Esophagus muscularis mucosa (tissue), 4 donors: Measurements from ENCODE around the gene BAZ2B. TPM values are rescaled to one million over a fixed set of nuclear protein-coding genes. Genes with fewer than 3 reads are reported as not detected.

Experiments used
- DNase-seq: peaks from one replicate; pipeline ENCODE4 v3.0.0-alpha.2; 2017; ENCODE audit errors: extremely low spot score
- H3K27ac ChIP-seq, 4 donors: fragments of 200-600 bp; sonication (generic); replicated peaks in 1 of 4; 1 replicate in 3 of 4; 2 replicates in 1 of 4; pipeline ENCODE4 v1.5.1; 2016 to 2019; ENCODE audit warnings: mild to moderate bottlenecking in 1 of 4
- H3K27me3 ChIP-seq, 4 donors: fragments of 200-600 bp; sonication (generic); one replicate each; pipeline versions ENCODE4 v1.5.1 to v1.6.0; 2016 to 2019
- H3K36me3 ChIP-seq, 4 donors: fragments of 200-600 bp; sonication (generic); one replicate each; pipeline ENCODE4 v1.5.1; 2016 to 2019
- H3K4me1 ChIP-seq, 4 donors: fragments of 200-600 bp; sonication (generic); one replicate each; pipeline ENCODE4 v1.5.1; 2016 to 2019
- H3K4me3 ChIP-seq, 4 donors: fragments of 200-600 bp; sonication (generic); 1 replicate in 2 of 4; 2 replicates in 2 of 4; pipeline ENCODE4 v1.5.1; 2016 to 2019; ENCODE audit warnings: mild to moderate bottlenecking in 4 of 4, moderate library complexity in 1 of 4
- H3K9me3 ChIP-seq, 4 donors: fragments of 200-600 bp; sonication (generic); 1 replicate in 3 of 4; 2 replicates in 1 of 4; pipeline ENCODE4 v1.5.1; 2016 to 2019
- EP300 ChIP-seq: sonication (generic); formaldehyde crosslinking; IDR thresholded peaks from one replicate; pipeline ENCODE4 v1.6.1; 2017; ENCODE audit warnings: antibody characterized with exemption
- POLR2A ChIP-seq: fragments of 450-650 bp; IDR thresholded peaks from one replicate; pipeline ENCODE4 v1.6.1; 2017; ENCODE audit warnings: antibody characterized with exemption, moderate library complexity, mild to moderate bottlenecking, low read depth
- POLR2AphosphoS5 ChIP-seq, 2 donors: sonication (generic); formaldehyde crosslinking; IDR thresholded peaks; one replicate each; pipeline ENCODE4 v1.6.1; 2017; ENCODE audit warnings: antibody characterized with exemption in 2 of 2
- WGBS: methylation state at CpG from one replicate; pipeline ENCODE4 v1.1.5; 2018; 5-methylcytosine and 5-hydroxymethylcytosine counted together
- intact Hi-C: fragments of 100-400 bp; cut with DNase I; formaldehyde crosslinking; loops from one replicate; pipeline ENCODE4 v1.15.1; 2023
- total RNA-seq, 4 donors: library from RNA; depleted of rRNA; stranded (reverse); fragments of >200 nt; gene quantifications; one replicate each; pipeline versions ENCODE4 v1.1.0 to v1.2.1, GENCODE V29; 2016
- TF ChIP-seq, protein P1 (sequence below), 3 experiments: fragments of 200-600 bp in 2 of 3; fragments of 450-650 bp in 1 of 3; sonication (generic) in 2 of 3; IDR thresholded peaks; one replicate each; pipeline ENCODE4 v1.5.1; 2017 to 2019; ENCODE audit warnings: antibody characterized with exemption in 3 of 3, mild to moderate bottlenecking in 2 of 3, moderate library complexity in 1 of 3

Gene BAZ2B
- total RNA-seq, 4 donors from 2014 or later: 76.3 to 97.2 (median 91.0) TPM

DNA sequence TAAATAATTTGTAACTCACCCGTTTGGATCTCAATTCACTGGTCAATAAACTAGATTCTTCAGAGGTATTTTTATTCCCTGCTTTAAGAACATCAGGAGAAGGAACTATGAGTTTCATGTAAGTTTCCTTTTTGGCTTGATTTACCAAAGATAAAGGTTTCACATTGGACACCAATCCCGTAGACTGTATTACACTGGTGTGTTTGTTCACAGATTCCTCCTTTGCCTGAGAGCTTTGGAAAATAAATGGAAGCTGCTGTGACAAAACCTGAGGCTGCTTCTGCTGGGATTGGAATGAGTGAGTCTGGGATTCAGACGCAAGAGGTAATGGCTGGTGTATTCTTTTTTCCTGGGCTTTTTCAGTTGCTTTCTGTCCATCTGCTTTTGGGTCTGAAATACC, 178.1 kb downstream of the BAZ2B start:
- intact Hi-C loops: no loop called here
- TF ChIP-seq, protein P1, sequence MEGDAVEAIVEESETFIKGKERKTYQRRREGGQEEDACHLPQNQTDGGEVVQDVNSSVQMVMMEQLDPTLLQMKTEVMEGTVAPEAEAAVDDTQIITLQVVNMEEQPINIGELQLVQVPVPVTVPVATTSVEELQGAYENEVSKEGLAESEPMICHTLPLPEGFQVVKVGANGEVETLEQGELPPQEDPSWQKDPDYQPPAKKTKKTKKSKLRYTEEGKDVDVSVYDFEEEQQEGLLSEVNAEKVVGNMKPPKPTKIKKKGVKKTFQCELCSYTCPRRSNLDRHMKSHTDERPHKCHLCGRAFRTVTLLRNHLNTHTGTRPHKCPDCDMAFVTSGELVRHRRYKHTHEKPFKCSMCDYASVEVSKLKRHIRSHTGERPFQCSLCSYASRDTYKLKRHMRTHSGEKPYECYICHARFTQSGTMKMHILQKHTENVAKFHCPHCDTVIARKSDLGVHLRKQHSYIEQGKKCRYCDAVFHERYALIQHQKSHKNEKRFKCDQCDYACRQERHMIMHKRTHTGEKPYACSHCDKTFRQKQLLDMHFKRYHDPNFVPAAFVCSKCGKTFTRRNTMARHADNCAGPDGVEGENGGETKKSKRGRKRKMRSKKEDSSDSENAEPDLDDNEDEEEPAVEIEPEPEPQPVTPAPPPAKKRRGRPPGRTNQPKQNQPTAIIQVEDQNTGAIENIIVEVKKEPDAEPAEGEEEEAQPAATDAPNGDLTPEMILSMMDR (IDR thresholded peaks at IDR 0.05): no peak
- TF ChIP-seq EP300: no peak
- TF ChIP-seq POLR2AphosphoS5 (IDR thresholded peaks at IDR 0.05): no peak
- no peak for TF ChIP-seq POLR2A
- H3K27ac ChIP-seq: no peak overlapping the region
- peaks cover 11 to 66% (median 30%) of the 10 kb centered on the region in 4 donors for H3K36me3 ChIP-seq
- DNase-seq: no peak
- no peaks in the 10 kb centered on the region for H3K27me3 ChIP-seq
- peaks cover 0 to 5% (median 0%) of the 10 kb centered on the region in 4 donors for H3K4me1 ChIP-seq
- no peak overlapping the region for H3K4me3 ChIP-seq
- 94% methylated on average over 3 of the region's 3 CpGs for WGBS
- no peaks in the 10 kb centered on the region for H3K9me3 ChIP-seq

DNA sequence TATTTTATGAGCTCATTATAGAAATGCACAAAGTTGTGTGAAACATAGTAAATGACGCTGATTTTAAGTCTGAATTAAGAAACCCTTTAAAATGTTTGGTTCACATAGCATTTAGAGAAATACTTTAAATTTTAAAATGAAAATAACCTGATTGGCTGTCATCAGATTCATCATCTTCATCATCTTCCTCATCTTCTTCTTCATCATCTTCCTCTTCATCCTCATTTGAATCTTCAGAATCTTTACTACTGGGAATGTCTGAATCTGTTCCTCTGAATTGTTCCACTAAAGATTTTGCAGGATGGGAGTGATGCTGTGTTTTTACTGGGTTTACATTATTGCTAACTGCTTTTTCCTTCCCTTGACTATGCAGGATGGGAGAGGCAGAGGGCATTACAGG, 183.7 kb downstream of the BAZ2B start:
- peaks cover 19 to 78% (median 55%) of the 10 kb centered on the region in 4 donors for H3K36me3 ChIP-seq
- H3K27me3 ChIP-seq: no peaks in the 10 kb centered on the region
- DNase-seq: no peak
- no peak overlapping the region for H3K27ac ChIP-seq
- H3K9me3 ChIP-seq: no peaks in the 10 kb centered on the region
- no peak overlapping the region for H3K4me3 ChIP-seq
- H3K4me1 ChIP-seq: no peaks in the 10 kb centered on the region
- intact Hi-C loops: no loop called here
- 98% methylated on average over 1 of the region's 1 CpG for WGBS
- TF ChIP-seq, protein P1 (IDR thresholded peaks at IDR 0.05): no peak
- TF ChIP-seq EP300 (no peak), POLR2A (no peak), POLR2AphosphoS5 (IDR thresholded peaks at IDR 0.05) (no peak)

DNA sequence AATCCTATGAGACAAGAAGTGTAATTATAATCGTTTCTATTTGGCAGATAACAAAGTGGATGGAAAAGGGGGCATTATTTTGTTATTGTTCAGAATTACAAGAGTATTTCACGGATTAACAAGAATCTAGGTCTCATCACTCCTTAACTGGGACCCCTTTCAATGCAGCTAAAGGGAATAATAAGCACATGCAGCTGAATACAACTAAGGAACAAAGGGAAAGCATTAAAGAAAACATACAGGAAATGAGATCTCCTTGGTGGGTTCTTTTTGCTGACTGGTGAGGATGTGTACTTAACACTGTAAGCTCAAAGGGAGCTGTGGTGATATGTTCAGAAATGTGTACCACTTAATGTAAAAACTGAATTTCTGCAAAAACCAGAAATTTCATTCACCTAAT, 189.3 kb downstream of the BAZ2B start:
- peaks cover 10 to 79% (median 42%) of the 10 kb centered on the region in 4 donors for H3K36me3 ChIP-seq
- H3K4me3 ChIP-seq: no peak overlapping the region
- intact Hi-C loops: no loop called here
- DNase-seq: no peak
- whole genome bisulfite sequencing: 64% methylated on average over 2 of the region's 2 CpGs
- TF ChIP-seq EP300: no peak
- TF ChIP-seq, protein P1 (IDR thresholded peaks at IDR 0.05): no peak
- no peak for TF ChIP-seq POLR2A
- H3K27me3 ChIP-seq: no peaks in the 10 kb centered on the region
- no peak overlapping the region for H3K27ac ChIP-seq
- H3K9me3 ChIP-seq: no peaks in the 10 kb centered on the region
- no peaks in the 10 kb centered on the region for H3K4me1 ChIP-seq

DNA sequence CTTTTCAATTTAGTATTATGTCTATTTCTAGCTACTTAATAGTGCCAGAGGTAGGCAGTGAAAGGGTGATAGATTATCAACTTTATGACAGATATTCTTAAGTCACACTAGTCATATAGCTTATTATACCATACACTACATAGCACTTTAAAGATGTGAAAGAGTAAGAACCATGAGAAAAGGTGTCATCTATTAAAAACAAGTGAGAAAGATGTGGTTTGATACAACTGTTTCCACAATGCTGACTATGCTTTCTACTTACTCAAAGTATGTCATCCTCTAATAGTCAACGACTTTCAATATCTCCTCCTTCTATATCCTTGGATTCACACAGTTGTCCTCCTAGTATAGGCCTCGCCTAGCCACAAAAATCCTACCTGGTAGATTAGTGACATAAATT, 196.9 kb downstream of the BAZ2B start:
- H3K27me3 ChIP-seq: no peaks in the 10 kb centered on the region
- no peaks in the 10 kb centered on the region for H3K4me1 ChIP-seq
- intact Hi-C loops: no loop called here
- WGBS: 93% methylated on average over 2 of the region's 2 CpGs
- H3K36me3 ChIP-seq: peaks cover 0 to 20% (median 11%) of the 10 kb centered on the region in 4 donors
- TF ChIP-seq POLR2A (no peak), POLR2AphosphoS5 (IDR thresholded peaks at IDR 0.05) (no peak), EP300 (no peak)
- TF ChIP-seq, protein P1 (IDR thresholded peaks at IDR 0.05): no peak
- H3K27ac ChIP-seq: no peak overlapping the region
- no peaks in the 10 kb centered on the region for H3K9me3 ChIP-seq
- DNase-seq: no peak
- no peak overlapping the region for H3K4me3 ChIP-seq

DNA sequence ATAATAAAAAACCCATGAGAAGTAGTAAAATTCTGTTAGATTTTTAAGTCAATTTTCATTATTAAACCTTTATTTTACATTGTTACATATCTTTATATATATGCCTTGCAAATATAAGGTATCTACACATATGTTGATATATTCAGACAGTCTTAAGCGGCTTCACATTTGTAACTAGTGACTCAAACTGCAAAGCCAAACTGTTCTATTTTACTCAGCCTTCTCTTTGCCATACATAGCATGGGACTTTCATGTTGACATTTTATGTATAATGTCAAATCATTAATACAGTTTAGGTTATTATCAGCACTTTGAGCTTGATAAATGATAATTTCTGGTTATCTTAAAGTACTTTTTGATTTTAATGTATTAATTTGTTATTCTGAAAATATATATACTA, 204.9 kb downstream of the BAZ2B start:
- no peak for DNase-seq
- Histone ChIP-seq H3K36me3 (peaks cover 7 to 71% (median 33%) of the 10 kb centered on the region in 4 donors), H3K4me3 (no peak overlapping the region), H3K4me1 (no peaks in the 10 kb centered on the region), H3K27ac (no peak overlapping the region), H3K27me3 (no peaks in the 10 kb centered on the region), H3K9me3 (no peaks in the 10 kb centered on the region)
- intact Hi-C loops: no loop called here
- 97% methylated on average over 1 of the region's 1 CpG for WGBS
- TF ChIP-seq EP300 (no peak), POLR2AphosphoS5 (IDR thresholded peaks at IDR 0.05) (no peak), POLR2A (no peak)
- TF ChIP-seq, protein P1 (IDR thresholded peaks at IDR 0.05): no peak
